Measurements from ENCODE around the gene LEAP2.

The LEAP2 gene

GRCh38 chr5:132827943-132828673 lies 45.4 kb upstream of the LEAP2 start:
- Mint-ChIP-seq H3K9me3 (no peaks in the 10 kb centered on the region), H3K36me3 (ENCODE audit: low read depth) (no peaks in the 10 kb centered on the region), H3K4me3 (peak overlapping the region; percentile 64 to 93 (median 91)), H3K4me1 (no peaks in the 10 kb centered on the region), H3K27me3 (ENCODE audit: low read depth) (peaks cover 76% of the 10 kb centered on the region), H3K27ac (no peak overlapping the region)
- TF ChIP-seq CTCF (IDR thresholded peaks at IDR 0.05; ENCODE audit: unreplicated experiment in 3 of 3) = no peak

DNA sequence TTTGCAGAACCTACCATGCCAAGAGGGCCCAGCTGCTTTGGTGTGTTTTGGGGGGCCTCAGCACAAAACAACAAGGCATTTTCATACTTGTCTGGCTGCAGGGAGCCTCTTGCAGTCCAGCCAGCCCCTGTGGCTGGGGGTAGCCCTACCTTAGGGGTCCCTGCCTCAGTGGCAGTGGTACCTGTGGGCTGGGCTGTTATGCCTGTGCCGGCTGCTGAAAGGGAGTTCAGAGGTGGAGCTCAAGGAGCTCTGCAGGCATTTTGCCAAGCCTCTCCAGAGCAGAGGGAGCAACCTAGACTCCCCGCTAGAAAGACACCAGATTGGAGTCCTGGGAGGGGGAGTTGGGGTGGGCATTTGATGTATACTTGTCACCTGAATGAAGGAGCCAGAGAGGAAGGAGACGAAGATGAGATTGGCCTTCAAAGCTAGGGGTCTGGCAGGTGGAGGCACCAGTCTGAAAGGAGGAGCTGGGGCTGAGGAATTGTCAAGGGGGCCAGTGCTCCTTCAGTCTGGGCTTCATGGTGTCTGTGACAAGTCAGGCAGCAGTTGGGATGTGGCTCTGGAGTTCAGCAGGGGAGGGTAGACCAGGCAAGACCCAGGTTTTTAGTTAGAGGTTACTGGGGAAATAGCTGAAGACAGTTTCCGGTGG lies 44.5 kb upstream of the LEAP2 start:
- H3K4me3 Mint-ChIP-seq = peak overlapping the region; percentile 89 to 93 (median 91)
- peaks cover 78% of the 10 kb centered on the region for H3K27me3 Mint-ChIP-seq (ENCODE audit: low read depth)
- TF ChIP-seq CTCF (IDR thresholded peaks at IDR 0.05; ENCODE audit: unreplicated experiment in 3 of 3) = no peak
- H3K27ac Mint-ChIP-seq = peak overlapping the region in 2 of 3 experiments; percentile 31 to 48
- no peaks in the 10 kb centered on the region for H3K36me3 Mint-ChIP-seq (ENCODE audit: low read depth)
- no peaks in the 10 kb centered on the region for H3K9me3 Mint-ChIP-seq
- no peaks in the 10 kb centered on the region for H3K4me1 Mint-ChIP-seq

GRCh38 chr5:132829742-132830435 lies 43.6 kb upstream of the LEAP2 start:
- Mint-ChIP-seq H3K4me3 (peak overlapping the region; percentile 89 to 93 (median 91)), H3K27ac (peak overlapping the region in 1 of 3 experiments; percentile 78), H3K27me3 (ENCODE audit: low read depth) (peaks cover 73% of the 10 kb centered on the region), H3K36me3 (ENCODE audit: low read depth) (no peaks in the 10 kb centered on the region), H3K9me3 (no peaks in the 10 kb centered on the region), H3K4me1 (no peaks in the 10 kb centered on the region)
- TF ChIP-seq CTCF (IDR thresholded peaks at IDR 0.05; ENCODE audit: unreplicated experiment in 3 of 3) = peak; percentile 84 to 91 (median 85)

DNA sequence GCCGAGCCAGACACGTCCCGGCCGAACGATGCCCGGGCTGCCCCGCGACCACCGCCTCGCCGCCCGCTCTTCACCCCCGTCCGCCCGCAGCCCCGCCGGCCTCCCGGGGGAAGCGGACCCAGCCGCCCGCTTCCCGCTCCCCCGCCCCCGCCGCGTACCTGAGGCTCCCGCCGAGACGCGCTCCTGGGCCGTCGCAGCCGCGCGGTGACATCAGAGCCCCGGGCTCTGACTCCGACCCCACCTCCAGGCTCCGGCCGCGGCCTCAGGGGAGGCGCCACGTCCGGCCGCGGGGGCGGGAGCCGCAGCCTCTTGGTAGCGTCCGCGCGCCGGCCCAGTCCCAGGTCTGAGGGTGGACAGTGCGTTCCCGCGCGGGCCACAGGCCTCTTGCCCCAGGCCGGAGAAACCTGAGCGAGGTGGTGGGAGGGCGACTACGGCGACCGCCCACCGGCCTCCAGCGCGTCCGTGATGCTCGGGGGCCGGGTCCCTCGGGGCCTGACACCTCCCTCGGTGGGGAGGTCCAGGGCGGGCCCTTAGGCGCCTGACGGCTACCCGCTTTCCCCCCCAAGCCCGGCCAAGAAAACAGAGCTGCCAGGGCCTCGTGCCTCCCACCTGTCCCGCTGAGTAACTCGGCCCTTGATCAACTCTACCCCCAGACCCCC lies 42.9 kb upstream of the LEAP2 start, which contains the start of gene SHROOM1:
Gene SHROOM1, minus strand, starts transcription at position 212 of the 659 bp plus-strand sequence. CDS start 4,507 bp downstream, outside the sequence.
- Mint-ChIP-seq H3K36me3 (ENCODE audit: low read depth) (no peaks in the 10 kb centered on the region), H3K9me3 (no peaks in the 10 kb centered on the region), H3K4me3 (peak within 1 kb of the TSS; percentile 89 to 93 (median 91)), H3K27me3 (ENCODE audit: low read depth) (peaks cover 70% of the 10 kb centered on the region), H3K27ac (peak within 1 kb of the TSS in 2 of 3 experiments; percentile 53 to 78), H3K4me1 (no peaks in the 10 kb centered on the region)
- TF ChIP-seq CTCF (IDR thresholded peaks at IDR 0.05; ENCODE audit: unreplicated experiment in 3 of 3) = no peak

GRCh38 chr5:132831095-132831860 lies 42.2 kb upstream of the LEAP2 start:
- Mint-ChIP-seq H3K9me3 (no peaks in the 10 kb centered on the region), H3K4me3 (peak overlapping the region; percentile 80 to 85 (median 82)), H3K27me3 (ENCODE audit: low read depth) (peaks cover 68% of the 10 kb centered on the region), H3K4me1 (no peaks in the 10 kb centered on the region), H3K36me3 (ENCODE audit: low read depth) (no peaks in the 10 kb centered on the region), H3K27ac (peak overlapping the region in 1 of 3 experiments; percentile 53)
- TF ChIP-seq CTCF (IDR thresholded peaks at IDR 0.05; ENCODE audit: unreplicated experiment in 3 of 3) = no peak

Measured in nephron (organoid).